Measurements from ENCODE around the gene LIPT2.

Gene LIPT2

GRCh38 chr11:74442636-74443035, 50.9 kb downstream of the LIPT2 start:
- FAIRE-seq, result no peak
- no peak for DNase-seq (ENCODE audit: extremely low spot score, insufficient read length, low read depth)
